SH-SY5Y (cell line): Measurements from ENCODE around the gene EEPD1.

Source experiments
- GATA2 ChIP-seq: IDR thresholded peaks from 2 replicates; pipeline ENCODE4 v1.6.1; 2011; ENCODE audit warnings: mild to moderate bottlenecking, low read depth, low read length
- GATA3 ChIP-seq: IDR thresholded peaks from 2 replicates; pipeline ENCODE4 v1.6.1; 2011; ENCODE audit warnings: low read depth, mild to moderate bottlenecking, low read length, moderate library complexity

DNA sequence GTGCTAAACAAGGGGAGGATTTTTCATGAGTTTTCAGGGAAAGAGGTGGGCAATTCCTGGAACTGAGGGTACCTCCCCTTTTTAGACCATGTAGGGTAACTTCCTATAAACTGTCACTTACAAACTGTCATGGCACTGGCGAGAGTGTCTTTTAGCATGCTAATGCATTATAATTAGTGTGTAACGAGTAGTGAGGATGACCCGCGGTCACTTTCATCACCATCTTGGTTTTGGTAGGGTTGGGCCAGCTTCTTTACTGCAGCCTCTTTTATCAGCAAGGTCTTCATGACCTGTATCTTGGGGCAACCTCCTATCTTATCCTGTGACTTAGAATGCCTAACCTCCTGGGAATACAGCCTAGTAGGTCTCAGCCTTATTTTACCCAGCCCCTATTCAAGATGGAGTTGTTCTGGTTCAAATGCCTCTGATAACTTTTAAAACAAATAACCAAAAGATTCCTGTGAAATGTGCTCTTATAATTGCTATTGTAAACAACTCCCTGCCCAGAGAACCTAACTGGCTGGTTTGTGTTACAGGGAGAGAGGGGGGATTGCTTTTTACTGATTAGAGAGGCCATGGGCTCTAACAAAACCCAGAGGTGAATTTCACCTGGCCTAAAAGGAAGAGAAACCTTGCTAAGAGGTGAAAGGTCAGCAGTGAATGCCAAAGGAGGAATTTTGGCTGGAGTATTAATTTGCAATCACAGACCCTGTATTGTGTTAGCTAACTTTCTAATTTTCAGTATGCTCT lies 64.3 kb downstream of the EEPD1 start:
- TF ChIP-seq GATA2 (no peak), GATA3 (no peak)
